A549 (cell line): ENCODE data around the gene PCID2. TPM values are rescaled to one million over a fixed set of nuclear protein-coding genes. Genes with fewer than 3 reads are reported as not detected.

Source experiments
- ATAC-seq, 2 experiments: fragments of 200-7000 bp in 1 of 2; fragments of >200 bp in 1 of 2; cut with Nextera tagmentation in 1 of 2; cut with Tn5 transposase in 1 of 2; 3 replicates each; pipeline versions ENCODE4 v1.8.0 to v1.9.1; 2018 to 2020; ENCODE audit warnings: mild to moderate bottlenecking in 1 of 2, moderate library complexity in 1 of 2
- CTCF ChIA-PET: fragments of 300-600 bp; sonication (Branson Sonifier 250); formaldehyde crosslinking; extraction: SDS; loops from one replicate; lab custom pipeline; 2021; ENCODE audit warnings: antibody characterized with exemption, inconsistent platforms; lab: Yijun Ruan, JAX
- POLR2A ChIA-PET: fragments of 350-600 bp; formaldehyde crosslinking; extraction: SDS; loops from one replicate; lab custom pipeline; 2021; ENCODE audit warnings: antibody characterized with exemption, inconsistent platforms; lab: Yijun Ruan, JAX
- DNase-seq, 2 experiments: peaks; one replicate each; pipeline versions ENCODE4 v3.0.0 to v3.0.0-alpha.2; 2011 to 2016; ENCODE audit warnings: low read depth in 1 of 2, low spot score in 1 of 2
- FAIRE-seq: peaks from 2 replicates; lab custom pipeline; 2011; peaks lifted over from hg19 to GRCh38; lab: Jason Lieb, UNC
- H3K27ac ChIP-seq, 2 experiments: fragments of >200 bp; sonication (Bioruptor Twin); formaldehyde crosslinking; 3 replicates each; pipeline ENCODE4 v1.5.1; 2016 to 2017
- H3K4me1 ChIP-seq: fragments of >200 bp; sonication (Bioruptor Twin); formaldehyde crosslinking; 3 replicates; pipeline ENCODE4 v1.6.1; 2016
- H3K4me2 ChIP-seq: fragments of >200 bp; sonication (Bioruptor Twin); formaldehyde crosslinking; 3 replicates; pipeline ENCODE4 v1.6.1; 2016
- H3K4me3 ChIP-seq: fragments of >200 bp; sonication (Bioruptor Twin); formaldehyde crosslinking; 3 replicates; pipeline ENCODE4 v1.5.1; 2016
- H3K9me3 ChIP-seq: fragments of >200 bp; sonication (Bioruptor Twin); formaldehyde crosslinking; 3 replicates; pipeline ENCODE4 v1.6.1; 2016
- BCL3 ChIP-seq: fragments of >200 bp; sonication (Bioruptor Twin); formaldehyde crosslinking; IDR thresholded peaks from 3 replicates; pipeline ENCODE4 v1.6.1; 2016
- CBX2 ChIP-seq: fragments of 200-600 bp; sonication (generic); IDR thresholded peaks from 2 replicates; pipeline ENCODE4 v1.6.1; 2016; ENCODE audit warnings: low read depth, mild to moderate bottlenecking, borderline replicate concordance
- CBX8 ChIP-seq: fragments of 200-600 bp; sonication (generic); IDR thresholded peaks from 2 replicates; pipeline ENCODE4 v1.6.1; 2016
- CHD4 ChIP-seq: fragments of 200-600 bp; sonication (generic); IDR thresholded peaks from 2 replicates; pipeline ENCODE4 v1.6.1; 2016; ENCODE audit warnings: antibody characterized with exemption, mild to moderate bottlenecking, borderline replicate concordance
- E2F6 ChIP-seq: IDR thresholded peaks from 2 replicates; pipeline ENCODE4 v1.6.1; 2012; ENCODE audit warnings: low read depth, borderline replicate concordance
- EP300 ChIP-seq, 2 experiments: fragments of >200 bp; sonication (Bioruptor Twin); formaldehyde crosslinking; IDR thresholded peaks; 2 replicates in 1 of 2; 3 replicates in 1 of 2; pipeline ENCODE4 v1.6.1; 2016 to 2017
- FOSB ChIP-seq: fragments of 250-450 bp; sonication (Bioruptor Pico); IDR thresholded peaks from 2 replicates; pipeline ENCODE4 v1.5.0; 2020; ENCODE audit warnings: mild to moderate bottlenecking, moderate library complexity
- FOSL2 ChIP-seq, 2 experiments: fragments of 450-650 bp in 1 of 2; fragments of >200 bp in 1 of 2; sonication (Bioruptor Twin) in 1 of 2; formaldehyde crosslinking; IDR thresholded peaks; 2 replicates each; pipeline versions ENCODE4 v1.5.0 to v1.6.1; 2016 to 2020; ENCODE audit warnings: mild to moderate bottlenecking in 1 of 2, moderate library complexity in 1 of 2
- FOXS1 ChIP-seq: fragments of 250-450 bp; sonication (Bioruptor Pico); IDR thresholded peaks from 2 replicates; pipeline ENCODE4 v1.5.0; 2020; ENCODE audit warnings: mild to moderate bottlenecking, moderate library complexity
- GATA3 ChIP-seq: IDR thresholded peaks from 2 replicates; pipeline ENCODE4 v1.6.1; 2012; ENCODE audit warnings: borderline replicate concordance
- HEYL ChIP-seq: fragments of 250-450 bp; sonication (Bioruptor Pico); IDR thresholded peaks from 2 replicates; pipeline ENCODE4 v1.8.0; 2021; ENCODE audit warnings: mild to moderate bottlenecking, moderate library complexity
- HOXA7 ChIP-seq: fragments of 250-450 bp; sonication (Bioruptor Pico); IDR thresholded peaks from 2 replicates; pipeline ENCODE4 v1.5.0; 2020; ENCODE audit warnings: mild to moderate bottlenecking, moderate library complexity
- HOXB13 ChIP-seq: fragments of 250-450 bp; sonication (Bioruptor Pico); IDR thresholded peaks from 2 replicates; pipeline ENCODE4 v1.5.0; 2020; ENCODE audit warnings: low read depth, mild to moderate bottlenecking, moderate library complexity
- JUN ChIP-seq, 2 experiments: fragments of >200 bp; sonication (Bioruptor Twin); formaldehyde crosslinking; IDR thresholded peaks; 2 replicates in 1 of 2; 3 replicates in 1 of 2; pipeline ENCODE4 v1.6.1; 2016 to 2017
- JUNB ChIP-seq: fragments of >200 bp; sonication (Bioruptor Twin); formaldehyde crosslinking; IDR thresholded peaks from 2 replicates; pipeline ENCODE4 v1.6.1; 2016
- MAFK ChIP-seq: fragments of 450-650 bp; IDR thresholded peaks from 2 replicates; pipeline ENCODE4 v1.6.1; 2014; ENCODE audit not compliant: partially characterized antibody
- MAX ChIP-seq: IDR thresholded peaks from 2 replicates; pipeline ENCODE4 v1.6.1; 2012
- NPAS2 ChIP-seq: fragments of 250-450 bp; sonication (Bioruptor Pico); IDR thresholded peaks from 2 replicates; pipeline ENCODE4 v1.8.0; 2022; ENCODE audit warnings: mild to moderate bottlenecking, moderate library complexity, borderline replicate concordance
- POLR2A ChIP-seq: IDR thresholded peaks from 2 replicates; pipeline ENCODE4 v1.6.1; 2012; ENCODE audit warnings: mild to moderate bottlenecking, low read length
- POLR2AphosphoS2 ChIP-seq: conservative IDR thresholded peaks from 2 replicates; pipeline ENCODE4 v1.6.1; 2012; ENCODE audit warnings: low read length, improper control_type of control experiment, inconsistent platforms
- RAD21 ChIP-seq, 2 experiments: fragments of >200 bp in 1 of 2; sonication (Bioruptor Twin) in 1 of 2; formaldehyde crosslinking in 1 of 2; IDR thresholded peaks in 1 of 2; conservative IDR thresholded peaks in 1 of 2; 2 replicates in 1 of 2; 3 replicates in 1 of 2; pipeline ENCODE4 v1.6.1; 2012 to 2018; ENCODE audit warnings: inconsistent platforms in 1 of 2
- RCOR1 ChIP-seq: fragments of 150-350 bp; IDR thresholded peaks from 2 replicates; pipeline ENCODE4 v1.6.1; 2014; ENCODE audit warnings: antibody characterized with exemption, low read length, low read depth
- RFX5 ChIP-seq: fragments of 450-650 bp; IDR thresholded peaks from 2 replicates; pipeline ENCODE4 v1.7.1; 2014; ENCODE audit warnings: antibody characterized with exemption, mild to moderate bottlenecking, moderate library complexity
- SREBF2 ChIP-seq: fragments of 450-650 bp; IDR thresholded peaks from 2 replicates; pipeline ENCODE4 v1.6.1; 2014; ENCODE audit warnings: mild to moderate bottlenecking, moderate library complexity
- TP53 ChIP-seq: fragments of 250-450 bp; sonication (Bioruptor Pico); IDR thresholded peaks from 2 replicates; pipeline ENCODE4 v1.5.0; 2021; ENCODE audit warnings: mild to moderate bottlenecking, moderate library complexity
- ZC3H11A ChIP-seq: fragments of 450-650 bp; IDR thresholded peaks from 2 replicates; pipeline ENCODE4 v1.6.1; 2014; ENCODE audit warnings: antibody characterized with exemption, mild to moderate bottlenecking
- ZFP36 ChIP-seq: fragments of 450-650 bp; IDR thresholded peaks from 2 replicates; pipeline ENCODE4 v1.6.1; 2014; ENCODE audit warnings: borderline replicate concordance; ENCODE audit not compliant: partially characterized antibody
- ZNF302 ChIP-seq: fragments of 250-450 bp; sonication (Bioruptor Pico); IDR thresholded peaks from 2 replicates; pipeline ENCODE4 v1.9.0; 2021; ENCODE audit warnings: inconsistent platforms, mild to moderate bottlenecking, moderate library complexity
- WGBS: methylation state at CpG from one replicate; pipeline ENCODE4 v1.1.6; 2017; ENCODE audit errors: missing lambda C conversion rate; 5-methylcytosine and 5-hydroxymethylcytosine counted together
- polyA plus RNA-seq, 4 experiments: library from polyadenylated mRNA; depleted of rRNA in 3 of 4; stranded (reverse); fragments of >200 nt; fragmentation: RNase III in 1 of 4; extraction: RNeasy Plus Mini Kit Qiagen cat#74134 plus additional on column Dnase treatment in 1 of 4; gene quantifications; 2 replicates in 3 of 4; 3 replicates in 1 of 4; pipeline ENCODE4 v1.2.3, GENCODE V29; 2011 to 2017
- TF ChIP-seq, protein P1 (sequence below): fragments of 250-450 bp; sonication (Bioruptor Pico); IDR thresholded peaks from 2 replicates; pipeline ENCODE4 v1.5.0; 2021; ENCODE audit warnings: mild to moderate bottlenecking, moderate library complexity, borderline replicate concordance
- TF ChIP-seq, protein P2 (sequence below): fragments of 450-650 bp; IDR thresholded peaks from 2 replicates; pipeline ENCODE4 v1.6.1; 2014; ENCODE audit warnings: antibody characterized with exemption

Gene PCID2
- polyA plus RNA-seq, 2 of the 4 experiments (the other 2 are of a cell fraction), result 37.7 to 68.7 TPM

DNA sequence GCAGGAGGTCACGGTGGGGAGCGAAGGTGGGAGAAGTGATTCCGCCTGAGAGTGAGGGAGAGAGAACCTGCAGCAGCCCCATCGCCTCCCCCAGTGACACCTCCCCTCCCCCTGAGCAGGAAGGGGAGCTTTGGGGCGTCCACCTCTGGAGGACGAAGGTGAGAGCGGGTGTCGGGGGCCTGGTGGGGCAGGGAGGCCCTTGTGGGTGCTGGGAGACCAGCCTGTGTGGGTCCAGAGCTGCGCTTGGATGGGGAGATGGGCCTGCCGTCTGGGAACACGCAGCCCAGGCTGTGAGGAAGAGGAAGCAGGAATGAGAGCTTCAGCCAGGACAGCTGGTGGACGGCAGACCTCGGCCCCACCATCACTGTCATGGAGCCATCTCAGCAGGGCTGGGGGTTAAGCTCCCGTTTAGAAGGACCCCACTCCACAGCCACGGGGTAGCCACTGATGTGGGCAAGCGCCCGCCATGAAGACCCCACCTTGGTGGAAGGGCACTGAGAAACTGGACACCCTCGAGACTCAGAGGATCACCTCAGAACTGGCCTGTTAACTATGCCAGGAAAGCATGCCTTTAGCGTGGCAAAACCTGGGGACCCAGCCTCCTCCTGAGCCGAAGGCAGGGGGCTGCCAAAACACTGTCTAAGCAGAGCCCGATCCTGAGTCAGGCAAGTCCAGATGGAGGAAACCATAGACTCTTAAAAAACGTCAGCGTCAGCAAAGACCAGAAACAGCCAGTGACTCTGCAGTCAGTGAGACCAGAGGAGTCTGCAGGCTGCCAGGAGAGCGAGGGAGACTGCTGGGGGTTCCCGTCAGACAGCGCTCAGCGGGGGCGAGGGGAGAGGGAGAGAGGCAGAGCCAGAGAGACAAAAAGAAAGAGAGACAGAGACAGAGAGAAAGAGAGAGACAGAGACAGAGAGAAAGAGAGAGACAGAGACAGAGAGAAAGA is 56.5 kb downstream of the PCID2 start:
- H3K4me2 ChIP-seq, result no peak overlapping the region
- no peaks in the 10 kb centered on the region for H3K9me3 ChIP-seq
- no peak for FAIRE-seq
- whole genome bisulfite sequencing, result 87% methylated on average over 14 of the region's 28 CpGs
- DNase-seq, result no peak
- H3K27ac ChIP-seq, result no peak overlapping the region
- TF ChIP-seq FOXS1 (CRISPR knock-in tag) (no peak), HEYL (no peak), MAFK (peak; percentile 22)
- ChIA-PET CTCF (interaction anchor here (0.6 kb wide), 1 partner anchor 764 kb away, joined by 4 read pairs; no protein-coding TSS in a partner anchor), POLR2A (no interaction called here)
- ATAC-seq, result no peak
- no peak overlapping the region for H3K4me3 ChIP-seq
- peaks cover 7% of the 10 kb centered on the region; the same call in 2 of the 3 replicates for H3K4me1 ChIP-seq

GRCh38 chr13:113150550-113151365 is 57.7 kb downstream of the PCID2 start:
- 85% methylated on average over 20 of the region's 31 CpGs for WGBS
- ChIA-PET CTCF (no interaction called here), POLR2A (no interaction called here)

GRCh38 chr13:113149711-113150549 is 58.5 kb downstream of the PCID2 start:
- ATAC-seq (no peak), DNase-seq (no peak), FAIRE-seq (no peak)
- ChIA-PET POLR2A (no interaction called here), CTCF (no interaction called here)
- Histone ChIP-seq H3K27ac (no peak overlapping the region), H3K4me1 (peaks cover 7% of the 10 kb centered on the region; the same call in 2 of the 3 replicates), H3K4me2 (no peak overlapping the region), H3K4me3 (no peak overlapping the region), H3K9me3 (no peaks in the 10 kb centered on the region)
- WGBS, result 82% methylated on average over 13 of the region's 26 CpGs
- no peak for TF ChIP-seq POLR2A
- no peak for TF ChIP-seq NPAS2
- TF ChIP-seq FOXS1 (CRISPR knock-in tag), result no peak
- no peak for TF ChIP-seq RCOR1
- no peak for TF ChIP-seq RAD21 (conservative IDR thresholded peaks at IDR 0.05 in 1 of 2, IDR thresholded peaks at IDR 0.05 in 1 of 2)
- no peak for TF ChIP-seq MAX
- no peak for TF ChIP-seq JUN (IDR thresholded peaks at IDR 0.05)
- no peak for TF ChIP-seq ZNF302
- TF ChIP-seq, protein P1, sequence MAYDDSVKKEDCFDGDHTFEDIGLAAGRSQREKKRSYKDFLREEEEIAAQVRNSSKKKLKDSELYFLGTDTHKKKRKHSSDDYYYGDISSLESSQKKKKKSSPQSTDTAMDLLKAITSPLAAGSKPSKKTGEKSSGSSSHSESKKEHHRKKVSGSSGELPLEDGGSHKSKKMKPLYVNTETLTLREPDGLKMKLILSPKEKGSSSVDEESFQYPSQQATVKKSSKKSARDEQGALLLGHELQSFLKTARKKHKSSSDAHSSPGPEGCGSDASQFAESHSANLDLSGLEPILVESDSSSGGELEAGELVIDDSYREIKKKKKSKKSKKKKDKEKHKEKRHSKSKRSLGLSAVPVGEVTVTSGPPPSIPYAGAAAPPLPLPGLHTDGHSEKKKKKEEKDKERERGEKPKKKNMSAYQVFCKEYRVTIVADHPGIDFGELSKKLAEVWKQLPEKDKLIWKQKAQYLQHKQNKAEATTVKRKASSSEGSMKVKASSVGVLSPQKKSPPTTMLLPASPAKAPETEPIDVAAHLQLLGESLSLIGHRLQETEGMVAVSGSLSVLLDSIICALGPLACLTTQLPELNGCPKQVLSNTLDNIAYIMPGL, result no peak
- TF ChIP-seq SREBF2, result no peak
- TF ChIP-seq EP300 (IDR thresholded peaks at IDR 0.05), result no peak

More at GRCh38 chr13:113150550-113151365, 57.7 kb downstream of the PCID2 start:
- Histone ChIP-seq H3K9me3 (no peaks in the 10 kb centered on the region), H3K4me3 (no peak overlapping the region), H3K27ac (no peak overlapping the region), H3K4me2 (no peak overlapping the region), H3K4me1 (peaks cover 7% of the 10 kb centered on the region; the same call in 2 of the 3 replicates)
- ATAC-seq (no peak), FAIRE-seq (no peak), DNase-seq (no peak)
- no peak for TF ChIP-seq GATA3
- TF ChIP-seq CHD4, result no peak
- TF ChIP-seq FOSB, result no peak
- no peak for TF ChIP-seq HOXB13 (CRISPR knock-in tag)
- TF ChIP-seq ZC3H11A, result no peak
- TF ChIP-seq, protein P2, sequence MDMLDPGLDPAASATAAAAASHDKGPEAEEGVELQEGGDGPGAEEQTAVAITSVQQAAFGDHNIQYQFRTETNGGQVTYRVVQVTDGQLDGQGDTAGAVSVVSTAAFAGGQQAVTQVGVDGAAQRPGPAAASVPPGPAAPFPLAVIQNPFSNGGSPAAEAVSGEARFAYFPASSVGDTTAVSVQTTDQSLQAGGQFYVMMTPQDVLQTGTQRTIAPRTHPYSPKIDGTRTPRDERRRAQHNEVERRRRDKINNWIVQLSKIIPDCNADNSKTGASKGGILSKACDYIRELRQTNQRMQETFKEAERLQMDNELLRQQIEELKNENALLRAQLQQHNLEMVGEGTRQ, result no peak
- no peak for TF ChIP-seq JUNB
- no peak for TF ChIP-seq ZFP36
- TF ChIP-seq POLR2AphosphoS2, result no peak
- no peak for TF ChIP-seq CBX8
- no peak for TF ChIP-seq HOXA7 (CRISPR knock-in tag)
- TF ChIP-seq ZNF302, result no peak
- no peak for TF ChIP-seq FOSL2 (IDR thresholded peaks at IDR 0.05)
- no peak for TF ChIP-seq FOSL2 (CRISPR knock-in tag; IDR thresholded peaks at IDR 0.05)
- no peak for TF ChIP-seq RFX5
- TF ChIP-seq TP53 (CRISPR knock-in tag), result no peak
- no peak for TF ChIP-seq BCL3
- no peak for TF ChIP-seq CBX2
- TF ChIP-seq E2F6, result no peak
